AG10803 (cell line): ENCODE data around the gene SLC12A5.

Source experiments
- DNase-seq: peaks from one replicate; pipeline ENCODE4 v3.0.0; 2010; ENCODE audit warnings: low read depth
- H3K4me3 ChIP-seq: 2 replicates; pipeline ENCODE4 v1.5.1; 2011; ENCODE audit warnings: mild to moderate bottlenecking, low read length, control low read depth
- CTCF ChIP-seq: conservative IDR thresholded peaks from 2 replicates; pipeline ENCODE4 v1.5.1; 2011; ENCODE audit warnings: mild to moderate bottlenecking, low read length, control low read depth, inconsistent platforms

Gene SLC12A5

GRCh38 chr20:46000262-46000996 is 28.6 kb upstream of the SLC12A5 start:
- TF ChIP-seq CTCF = no peak
- no peak overlapping the region for H3K4me3 ChIP-seq

GRCh38 chr20:46001498-46001897 is 27.5 kb upstream of the SLC12A5 start:
- no peak overlapping the region for H3K4me3 ChIP-seq
- TF ChIP-seq CTCF = no peak
- DNase-seq = no peak

More at GRCh38 chr20:46000262-46000996, 28.6 kb upstream of the SLC12A5 start:
- no peak for DNase-seq

- H3K4me3 ChIP-seq = no peak overlapping the region
- DNase-seq = no peak
- TF ChIP-seq CTCF = no peak
Measured at GRCh38 chr20:46002008-46002407, 27.0 kb upstream of the SLC12A5 start.

- TF ChIP-seq CTCF = no peak
- no peak overlapping the region for H3K4me3 ChIP-seq
- no peak for DNase-seq
Measured at GRCh38 chr20:46004187-46004586, 24.8 kb upstream of the SLC12A5 start.

GRCh38 chr20:46004889-46005473 is 24.0 kb upstream of the SLC12A5 start:
- H3K4me3 ChIP-seq = no peak overlapping the region
- DNase-seq = no peak
- TF ChIP-seq CTCF = no peak

- no peak for TF ChIP-seq CTCF
- DNase-seq = no peak
- no peak overlapping the region for H3K4me3 ChIP-seq
Measured at GRCh38 chr20:46006022-46006705, 22.9 kb upstream of the SLC12A5 start.
